Immature natural killer cell (primary cell): ENCODE results near the gene BABAM1. TPM values are rescaled to one million over a fixed set of nuclear protein-coding genes. Genes with fewer than 3 reads are reported as not detected.

ENCODE experiments used
- DNase-seq, 3 donors: peaks; one replicate each; pipeline ENCODE4 v3.0.0; 2022; ENCODE audit warnings: mixed read lengths in 1 of 3
- H3K27ac Mint-ChIP-seq, 6 donors: one replicate each; pipeline ENCODE4 v1.8.0; 2020; ENCODE audit warnings: mixed read lengths in 6 of 6, mild to moderate bottlenecking in 5 of 6, inconsistent platforms in 4 of 6, moderate library complexity in 3 of 6
- H3K27me3 Mint-ChIP-seq, 3 donors: one replicate each; pipeline ENCODE4 v1.8.0; 2020 to 2021; ENCODE audit warnings: low read depth in 3 of 3, mild to moderate bottlenecking in 3 of 3, mixed read lengths in 3 of 3, moderate library complexity in 3 of 3, inconsistent platforms in 1 of 3
- H3K36me3 Mint-ChIP-seq, 3 donors: one replicate each; pipeline ENCODE4 v1.8.0; 2020; ENCODE audit warnings: mixed read lengths in 3 of 3, inconsistent platforms in 2 of 3, mild to moderate bottlenecking in 2 of 3
- H3K4me1 Mint-ChIP-seq, 2 donors: one replicate each; pipeline ENCODE4 v1.8.0; 2020; ENCODE audit warnings: inconsistent platforms in 2 of 2, mild to moderate bottlenecking in 2 of 2, mixed read lengths in 2 of 2, moderate library complexity in 1 of 2
- H3K4me3 Mint-ChIP-seq, 5 donors: one replicate each; pipeline ENCODE4 v1.8.0; 2020; ENCODE audit warnings: mild to moderate bottlenecking in 5 of 5, mixed read lengths in 5 of 5, inconsistent platforms in 3 of 5, moderate library complexity in 3 of 5
- H3K9me3 Mint-ChIP-seq, 6 donors: one replicate each; pipeline ENCODE4 v1.8.0; 2020; ENCODE audit warnings: mild to moderate bottlenecking in 6 of 6, mixed read lengths in 6 of 6, inconsistent platforms in 4 of 6, moderate library complexity in 3 of 6
- polyA plus RNA-seq, 3 donors: library from polyadenylated mRNA; unstranded; fragments of 300-500 nt; fragmentation: Illumina TruSeq; gene quantifications; one replicate each; pipeline ENCODE4 v1.2.3, GENCODE V29; 2021

Gene BABAM1
- polyA plus RNA-seq, 3 donors from 2014 or later, result 135 to 218 (median 141) TPM

GRCh38 chr19:17321655-17322489 is 54.6 kb downstream of the BABAM1 start:
- Mint-ChIP-seq H3K9me3 (no peaks in the 10 kb centered on the region), H3K27me3 (peaks cover 2 to 7% (median 2%) of the 10 kb centered on the region in 3 donors), H3K27ac (no peak overlapping the region), H3K36me3 (peaks cover 0 to 13% (median 4%) of the 10 kb centered on the region in 3 donors), H3K4me1 (peaks cover 0 to 6% of the 10 kb centered on the region in 2 donors), H3K4me3 (no peak overlapping the region)
- DNase-seq, result no peak

- Mint-ChIP-seq H3K4me3 (no peak overlapping the region), H3K4me1 (peaks cover 0 to 7% of the 10 kb centered on the region in 2 donors), H3K36me3 (peaks cover 0 to 13% (median 4%) of the 10 kb centered on the region in 3 donors), H3K9me3 (no peaks in the 10 kb centered on the region), H3K27me3 (peaks cover 2 to 7% (median 2%) of the 10 kb centered on the region in 3 donors), H3K27ac (no peak overlapping the region)
- no peak for DNase-seq
Measured at GRCh38 chr19:17322854-17323253, 55.6 kb downstream of the BABAM1 start.

GRCh38 chr19:17323300-17323963 is 56.2 kb downstream of the BABAM1 start:
- Mint-ChIP-seq H3K27ac (no peak overlapping the region), H3K9me3 (no peaks in the 10 kb centered on the region), H3K36me3 (peaks cover 0 to 13% (median 4%) of the 10 kb centered on the region in 3 donors), H3K4me3 (no peak overlapping the region), H3K27me3 (peaks cover 2 to 7% (median 2%) of the 10 kb centered on the region in 3 donors), H3K4me1 (peaks cover 0 to 7% of the 10 kb centered on the region in 2 donors)
- no peak for DNase-seq

DNA sequence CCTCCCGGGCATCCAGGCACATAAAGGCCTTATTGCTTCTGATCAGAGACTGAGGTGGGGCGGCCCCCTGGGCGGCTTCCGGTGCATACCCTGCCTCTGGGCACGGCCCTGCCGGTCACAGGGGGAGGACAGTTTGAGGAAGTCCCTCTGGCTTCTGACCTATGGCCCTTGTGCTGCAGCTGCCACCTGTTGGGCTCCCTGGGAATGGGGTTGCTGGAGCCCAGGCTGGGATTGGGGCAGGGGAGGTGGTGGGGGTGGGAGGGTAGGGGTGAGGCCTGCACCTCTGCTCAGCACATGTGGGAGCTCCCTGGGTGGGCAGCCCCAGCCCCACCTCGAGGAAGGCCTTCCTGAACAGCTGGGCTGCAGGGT is 56.7 kb downstream of the BABAM1 start:
- no peak overlapping the region for H3K27ac Mint-ChIP-seq
- no peak for DNase-seq
- no peaks in the 10 kb centered on the region for H3K9me3 Mint-ChIP-seq
- H3K27me3 Mint-ChIP-seq, result peaks cover 2 to 7% (median 2%) of the 10 kb centered on the region in 3 donors
- no peak overlapping the region for H3K4me3 Mint-ChIP-seq
- peaks cover 0 to 13% (median 4%) of the 10 kb centered on the region in 3 donors for H3K36me3 Mint-ChIP-seq
- peaks cover 0 to 8% of the 10 kb centered on the region in 2 donors for H3K4me1 Mint-ChIP-seq

- no peaks in the 10 kb centered on the region for H3K9me3 Mint-ChIP-seq
Measured at GRCh38 chr19:17324357-17325114, 57.3 kb downstream of the BABAM1 start.

GRCh38 chr19:17325133-17325532 is 57.9 kb downstream of the BABAM1 start:
- Mint-ChIP-seq H3K4me1 (peaks cover 0 to 12% of the 10 kb centered on the region in 2 donors), H3K9me3 (no peaks in the 10 kb centered on the region), H3K36me3 (peaks cover 0 to 6% (median 1%) of the 10 kb centered on the region in 3 donors), H3K27ac (no peak overlapping the region), H3K27me3 (peaks cover 2 to 5% (median 2%) of the 10 kb centered on the region in 3 donors), H3K4me3 (no peak overlapping the region)
- no peak for DNase-seq

More at GRCh38 chr19:17324357-17325114, 57.3 kb downstream of the BABAM1 start:
- no peak for DNase-seq
- Mint-ChIP-seq H3K4me3 (no peak overlapping the region), H3K4me1 (peaks cover 0 to 9% of the 10 kb centered on the region in 2 donors), H3K27me3 (peaks cover 2 to 7% (median 2%) of the 10 kb centered on the region in 3 donors), H3K36me3 (peaks cover 0 to 9% (median 4%) of the 10 kb centered on the region in 3 donors), H3K27ac (no peak overlapping the region)

DNA sequence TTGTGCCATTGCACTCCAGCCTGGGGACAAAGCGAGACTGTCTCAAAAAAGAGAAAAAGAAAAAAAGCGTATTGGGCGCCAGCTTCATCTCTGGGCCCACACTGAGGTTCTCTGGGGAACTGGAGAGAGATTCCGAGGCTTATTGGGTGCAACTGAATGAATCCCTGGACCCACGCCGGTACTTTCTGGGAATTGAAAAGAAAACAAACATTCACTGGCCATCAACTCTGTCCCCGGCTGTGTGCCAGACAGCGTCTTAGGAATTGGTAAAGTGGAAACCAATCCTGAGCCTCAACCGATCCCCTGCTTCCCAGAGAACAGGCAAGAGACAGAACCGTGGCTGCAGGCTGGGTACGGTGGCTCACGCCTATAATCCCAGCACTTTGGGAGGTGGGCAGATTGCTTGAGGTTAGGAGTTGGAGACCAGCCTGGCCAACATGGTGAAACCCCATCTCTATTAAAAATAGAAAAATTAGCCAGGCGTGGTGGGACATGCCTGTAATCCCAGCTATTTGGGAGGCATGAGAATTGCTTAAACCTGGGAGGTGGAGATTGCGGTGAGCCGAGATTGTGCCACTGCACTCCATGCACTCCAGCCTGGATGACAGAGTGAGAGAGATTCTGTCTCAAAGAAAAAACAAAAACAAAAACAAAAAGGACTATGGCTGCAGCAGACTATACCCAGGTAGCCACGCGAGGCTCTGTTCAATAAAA is 58.8 kb downstream of the BABAM1 start:
- Mint-ChIP-seq H3K36me3 (peaks cover 0 to 4% (median 0%) of the 10 kb centered on the region in 3 donors), H3K27ac (no peak overlapping the region), H3K4me3 (no peak overlapping the region), H3K4me1 (peaks cover 0 to 17% of the 10 kb centered on the region in 2 donors), H3K27me3 (peaks cover 2 to 5% (median 2%) of the 10 kb centered on the region in 3 donors), H3K9me3 (no peaks in the 10 kb centered on the region)
- no peak for DNase-seq

GRCh38 chr19:17326595-17326966 is 59.3 kb downstream of the BABAM1 start:
- no peak overlapping the region for H3K27ac Mint-ChIP-seq
- peak overlapping the region in 2 of 5 donors; percentile 12 to 55 for H3K4me3 Mint-ChIP-seq
- H3K27me3 Mint-ChIP-seq, result peaks cover 2 to 7% (median 2%) of the 10 kb centered on the region in 3 donors
- peaks cover 0 to 4% (median 0%) of the 10 kb centered on the region in 3 donors for H3K36me3 Mint-ChIP-seq
- H3K9me3 Mint-ChIP-seq, result no peaks in the 10 kb centered on the region
- H3K4me1 Mint-ChIP-seq, result peaks cover 0 to 17% of the 10 kb centered on the region in 2 donors
- DNase-seq, result no peak

DNA sequence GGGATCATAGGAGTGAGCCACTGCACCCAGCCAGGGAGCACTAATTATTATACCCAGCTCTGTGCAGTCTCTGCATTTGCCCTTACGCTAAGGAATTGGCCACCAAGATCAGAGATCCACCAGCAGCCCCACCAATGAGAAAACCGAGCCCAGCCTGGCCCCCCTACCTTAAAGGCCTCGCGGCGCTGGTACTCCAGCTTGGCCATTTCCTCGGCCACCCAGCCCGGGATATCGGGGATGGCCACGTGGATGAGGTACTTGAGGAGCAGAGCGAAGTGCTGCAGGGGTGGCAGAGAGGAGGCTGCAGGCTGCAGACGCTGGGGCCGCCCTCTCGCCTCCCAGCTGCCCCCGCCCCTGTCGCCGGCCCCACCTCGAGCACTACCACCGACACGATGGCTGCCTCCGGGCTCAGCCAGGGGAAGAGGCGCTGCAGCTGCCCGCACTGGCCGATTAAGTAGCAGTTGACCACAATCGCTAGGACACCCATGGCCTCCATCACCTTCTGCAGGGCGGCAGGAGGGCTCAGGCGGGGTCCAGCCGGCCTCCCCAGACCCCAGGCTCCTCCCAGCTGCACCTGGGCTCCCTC is 59.9 kb downstream of the BABAM1 start:
- no peak overlapping the region for H3K27ac Mint-ChIP-seq
- no peaks in the 10 kb centered on the region for H3K9me3 Mint-ChIP-seq
- H3K36me3 Mint-ChIP-seq, result peaks cover 0 to 4% (median 0%) of the 10 kb centered on the region in 3 donors
- DNase-seq, result no peak
- H3K27me3 Mint-ChIP-seq, result peaks cover 2 to 7% (median 2%) of the 10 kb centered on the region in 3 donors
- peak overlapping the region in 2 of 5 donors; percentile 12 to 55 for H3K4me3 Mint-ChIP-seq
- H3K4me1 Mint-ChIP-seq, result peaks cover 0 to 17% of the 10 kb centered on the region in 2 donors

GRCh38 chr19:17327654-17328516 is 60.6 kb downstream of the BABAM1 start:
- peaks cover 0 to 4% (median 0%) of the 10 kb centered on the region in 3 donors for H3K27me3 Mint-ChIP-seq
- H3K36me3 Mint-ChIP-seq, result peaks cover 0 to 3% (median 0%) of the 10 kb centered on the region in 3 donors
- H3K4me3 Mint-ChIP-seq, result peak overlapping the region; percentile 61 to 84 (median 77)
- no peaks in the 10 kb centered on the region for H3K9me3 Mint-ChIP-seq
- peak; percentile 48 to 55 (median 52) for DNase-seq
- H3K27ac Mint-ChIP-seq, result peak overlapping the region in 4 of 6 donors; percentile 64 to 80 (median 70)
- peaks cover 0 to 17% of the 10 kb centered on the region in 2 donors for H3K4me1 Mint-ChIP-seq
